Progenitor cell of endocrine pancreas (in vitro differentiated cells): Measurements from ENCODE around the gene PYGB. TPM values are rescaled to one million over a fixed set of nuclear protein-coding genes. Genes with fewer than 3 reads are reported as not detected.

Experiments used
- DNase-seq: peaks from one replicate; pipeline ENCODE4 v3.0.0; 2021; ENCODE audit warnings: low spot score; ENCODE audit not compliant: unreplicated experiment
- H3K27ac Mint-ChIP-seq: 2 replicates; pipeline ENCODE4 v1.8.0; 2021; ENCODE audit warnings: mild to moderate bottlenecking, moderate library complexity, mixed read lengths
- H3K27me3 Mint-ChIP-seq: 2 replicates; pipeline ENCODE4 v1.8.0; 2021; ENCODE audit warnings: mixed read lengths
- H3K36me3 Mint-ChIP-seq: 2 replicates; pipeline ENCODE4 v1.8.0; 2022; ENCODE audit warnings: mixed read lengths; ENCODE audit not compliant: insufficient read depth
- H3K4me1 Mint-ChIP-seq: 2 replicates; pipeline ENCODE4 v1.8.0; 2021; ENCODE audit warnings: low read depth, mixed read lengths
- H3K4me3 Mint-ChIP-seq: 2 replicates; pipeline ENCODE4 v1.8.0; 2021; ENCODE audit warnings: low read depth, mild to moderate bottlenecking, moderate library complexity, mixed read lengths
- H3K9me3 Mint-ChIP-seq: 2 replicates; pipeline ENCODE4 v1.8.0; 2021; ENCODE audit warnings: low read depth, mixed read lengths
- CTCF ChIP-seq: fragments of 200-600 bp; sonication (generic); IDR thresholded peaks from one replicate; pipeline ENCODE4 v1.5.0; 2021; ENCODE audit warnings: antibody characterized with exemption, mild to moderate bottlenecking; ENCODE audit not compliant: unreplicated experiment
- total RNA-seq: library from RNA; stranded (reverse); gene quantifications from 2 replicates; pipeline ENCODE4 v1.2.1, GENCODE V29; 2021

The PYGB gene
- total RNA-seq, 1 donor from 2014 or later: 54.4 TPM

- TF ChIP-seq CTCF: no peak
- no peak overlapping the region for H3K4me3 Mint-ChIP-seq
- H3K27me3 Mint-ChIP-seq: no peaks in the 10 kb centered on the region
- H3K27ac Mint-ChIP-seq: no peak overlapping the region
- peaks cover 8% of the 10 kb centered on the region for H3K36me3 Mint-ChIP-seq
- H3K9me3 Mint-ChIP-seq: no peaks in the 10 kb centered on the region
- no peaks in the 10 kb centered on the region for H3K4me1 Mint-ChIP-seq
- DNase-seq: no peak
Measured at GRCh38 chr20:25292176-25292891, 44.4 kb downstream of the PYGB start.

- H3K4me1 Mint-ChIP-seq: no peaks in the 10 kb centered on the region
- peaks cover 8% of the 10 kb centered on the region for H3K36me3 Mint-ChIP-seq
- H3K4me3 Mint-ChIP-seq: no peak overlapping the region
- TF ChIP-seq CTCF: no peak
- peak overlapping the region; percentile 37 for H3K27ac Mint-ChIP-seq
- H3K9me3 Mint-ChIP-seq: no peaks in the 10 kb centered on the region
- H3K27me3 Mint-ChIP-seq: no peaks in the 10 kb centered on the region
- DNase-seq: no peak
Measured at GRCh38 chr20:25293507-25293906, 45.6 kb downstream of the PYGB start.

- peaks cover 9% of the 10 kb centered on the region for H3K36me3 Mint-ChIP-seq
Measured at GRCh38 chr20:25293910-25294458, 46.1 kb downstream of the PYGB start.

GRCh38 chr20:25294459-25295385 is 46.8 kb downstream of the PYGB start:
- DNase-seq: peak; percentile 65
- Mint-ChIP-seq H3K27me3 (no peaks in the 10 kb centered on the region), H3K27ac (no peak overlapping the region), H3K4me1 (no peaks in the 10 kb centered on the region), H3K4me3 (no peak overlapping the region), H3K36me3 (peaks cover 9% of the 10 kb centered on the region), H3K9me3 (no peaks in the 10 kb centered on the region)
- TF ChIP-seq CTCF: peak; percentile 85

More at GRCh38 chr20:25293910-25294458, 46.1 kb downstream of the PYGB start:
- Mint-ChIP-seq H3K27ac (no peak overlapping the region), H3K9me3 (no peaks in the 10 kb centered on the region), H3K4me3 (no peak overlapping the region), H3K27me3 (no peaks in the 10 kb centered on the region), H3K4me1 (no peaks in the 10 kb centered on the region)
- TF ChIP-seq CTCF: no peak
- DNase-seq: no peak

GRCh38 chr20:25295386-25296093 is 47.7 kb downstream of the PYGB start:
- no peaks in the 10 kb centered on the region for H3K9me3 Mint-ChIP-seq
- H3K36me3 Mint-ChIP-seq: peaks cover 9% of the 10 kb centered on the region
- H3K4me1 Mint-ChIP-seq: no peaks in the 10 kb centered on the region
- no peak for TF ChIP-seq CTCF
- no peaks in the 10 kb centered on the region for H3K27me3 Mint-ChIP-seq
- H3K27ac Mint-ChIP-seq: peak overlapping the region; percentile 7
- DNase-seq: no peak
- no peak overlapping the region for H3K4me3 Mint-ChIP-seq
